NCI-H345 treated with DMSO at 0.1 percent for 48 hours (cell line): ENCODE data around the gene HLTF.
"Not testable (repeated sequence)": the region's sequence is repeated elsewhere in the genome, so short reads cannot be mapped to it uniquely, and the experiment has no call there.

Source experiments
- DNase-seq: peaks from one replicate; lab custom pipeline; 2025; ENCODE audit not compliant: unreplicated experiment; lab: John Stamatoyannopoulos, UW

The HLTF gene

GRCh38 chr3:148992027-148992634 is 94.2 kb downstream of the HLTF start:
- DNase-seq: no peak

- peak; percentile 41 for DNase-seq
These were observed 94.9 kb downstream of the HLTF start, which contains the start of gene GYG1 for GRCh38 chr3:148991219-148992026. Gene GYG1, plus strand, starts transcription at chr3:148991540. Its CDS starts 101 bp downstream, at chr3:148991641.

- no peak for DNase-seq
These were observed 96.1 kb downstream of the HLTF start for GRCh38 chr3:148990236-148990635.

- DNase-seq: not testable (repeated sequence)
These were observed 98.8 kb downstream of the HLTF start for GRCh38 chr3:148987551-148987950.

GRCh38 chr3:148981273-148981672 is 105.1 kb downstream of the HLTF start:
- DNase-seq: no peak
